ENCODE data around the gene CENPC.

- TF ChIP-seq CTCF (IDR thresholded peaks at IDR 0.05) = no peak
- TF ChIP-seq POLR2A (IDR thresholded peaks at IDR 0.05) = no peak
Measured at GRCh38 chr4:67545199-67546003, at the start of gene CENPC.

Measured in lower leg skin (tissue), 3 donors.